ENCODE data around the gene THOP1.

Gene THOP1

DNA sequence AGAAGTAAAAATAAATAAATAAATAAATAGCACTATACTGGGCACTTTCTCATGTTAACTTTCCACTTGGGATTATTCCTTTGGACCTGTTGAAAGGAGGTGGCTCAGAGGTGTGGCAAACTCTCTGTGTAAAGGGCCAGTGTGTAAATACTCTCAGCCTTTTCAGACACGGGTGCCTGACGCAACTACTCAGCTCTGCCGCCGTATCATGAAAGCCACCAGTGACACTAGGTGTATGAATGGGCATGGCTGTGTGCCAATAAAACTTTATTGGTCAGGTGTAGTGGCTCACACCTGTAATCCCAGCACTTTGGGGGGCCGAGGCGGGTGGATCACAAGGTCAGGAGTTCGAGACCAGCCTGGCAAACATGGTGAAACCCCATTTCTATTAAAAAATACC, 25.3 kb upstream of the THOP1 start:
- Histone ChIP-seq H3K27ac (no peak overlapping the region), H3K36me3 (peaks cover 87% of the 10 kb centered on the region), H3K4me3 (ENCODE audit: low read depth, low read length) (no peak overlapping the region), H3K9me3 (ENCODE audit: severe bottlenecking) (no peaks in the 10 kb centered on the region), H3K27me3 (ENCODE audit: insufficient read depth, low read depth, severe bottlenecking) (no peaks in the 10 kb centered on the region)
- no peak for DNase-seq
- TF ChIP-seq, protein P1, sequence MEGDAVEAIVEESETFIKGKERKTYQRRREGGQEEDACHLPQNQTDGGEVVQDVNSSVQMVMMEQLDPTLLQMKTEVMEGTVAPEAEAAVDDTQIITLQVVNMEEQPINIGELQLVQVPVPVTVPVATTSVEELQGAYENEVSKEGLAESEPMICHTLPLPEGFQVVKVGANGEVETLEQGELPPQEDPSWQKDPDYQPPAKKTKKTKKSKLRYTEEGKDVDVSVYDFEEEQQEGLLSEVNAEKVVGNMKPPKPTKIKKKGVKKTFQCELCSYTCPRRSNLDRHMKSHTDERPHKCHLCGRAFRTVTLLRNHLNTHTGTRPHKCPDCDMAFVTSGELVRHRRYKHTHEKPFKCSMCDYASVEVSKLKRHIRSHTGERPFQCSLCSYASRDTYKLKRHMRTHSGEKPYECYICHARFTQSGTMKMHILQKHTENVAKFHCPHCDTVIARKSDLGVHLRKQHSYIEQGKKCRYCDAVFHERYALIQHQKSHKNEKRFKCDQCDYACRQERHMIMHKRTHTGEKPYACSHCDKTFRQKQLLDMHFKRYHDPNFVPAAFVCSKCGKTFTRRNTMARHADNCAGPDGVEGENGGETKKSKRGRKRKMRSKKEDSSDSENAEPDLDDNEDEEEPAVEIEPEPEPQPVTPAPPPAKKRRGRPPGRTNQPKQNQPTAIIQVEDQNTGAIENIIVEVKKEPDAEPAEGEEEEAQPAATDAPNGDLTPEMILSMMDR (IDR thresholded peaks at IDR 0.05; ENCODE audit: low read depth, low read length): no peak

- no peak overlapping the region for H3K27ac ChIP-seq
- peaks cover 88% of the 10 kb centered on the region for H3K36me3 ChIP-seq
- no peaks in the 10 kb centered on the region for H3K27me3 ChIP-seq (ENCODE audit: insufficient read depth, low read depth, severe bottlenecking)
- no peak overlapping the region for H3K4me3 ChIP-seq (ENCODE audit: low read depth, low read length)
- H3K9me3 ChIP-seq (ENCODE audit: severe bottlenecking): no peaks in the 10 kb centered on the region
- TF ChIP-seq, protein P1 (IDR thresholded peaks at IDR 0.05; ENCODE audit: low read depth, low read length): no peak
- no peak for DNase-seq
Measured at GRCh38 chr19:2761309-2761677, 24.0 kb upstream of the THOP1 start.

- H3K36me3 ChIP-seq: peaks cover 88% of the 10 kb centered on the region
- DNase-seq: no peak
- no peaks in the 10 kb centered on the region for H3K9me3 ChIP-seq (ENCODE audit: severe bottlenecking)
- no peak overlapping the region for H3K27ac ChIP-seq
- H3K27me3 ChIP-seq (ENCODE audit: insufficient read depth, low read depth, severe bottlenecking): no peaks in the 10 kb centered on the region
- H3K4me3 ChIP-seq (ENCODE audit: low read depth, low read length): no peak overlapping the region
- TF ChIP-seq, protein P1 (IDR thresholded peaks at IDR 0.05; ENCODE audit: low read depth, low read length): no peak
Measured at GRCh38 chr19:2761876-2762782, 23.2 kb upstream of the THOP1 start.

- TF ChIP-seq, protein P1 (IDR thresholded peaks at IDR 0.05; ENCODE audit: low read depth, low read length): no peak
- DNase-seq: no peak
- peaks cover 90% of the 10 kb centered on the region for H3K36me3 ChIP-seq
Measured at GRCh38 chr19:2762783-2763496, 22.4 kb upstream of the THOP1 start.

GRCh38 chr19:2763687-2764086, 21.6 kb upstream of the THOP1 start:
- no peak for DNase-seq
- Histone ChIP-seq H3K9me3 (ENCODE audit: severe bottlenecking) (no peaks in the 10 kb centered on the region), H3K27ac (no peak overlapping the region), H3K36me3 (peaks cover 93% of the 10 kb centered on the region), H3K27me3 (ENCODE audit: insufficient read depth, low read depth, severe bottlenecking) (no peaks in the 10 kb centered on the region), H3K4me3 (ENCODE audit: low read depth, low read length) (no peak overlapping the region)
- TF ChIP-seq, protein P1 (IDR thresholded peaks at IDR 0.05; ENCODE audit: low read depth, low read length): no peak

More at GRCh38 chr19:2762783-2763496, 22.4 kb upstream of the THOP1 start:
- Histone ChIP-seq H3K27me3 (ENCODE audit: insufficient read depth, low read depth, severe bottlenecking) (no peaks in the 10 kb centered on the region), H3K27ac (no peak overlapping the region), H3K9me3 (ENCODE audit: severe bottlenecking) (no peaks in the 10 kb centered on the region), H3K4me3 (ENCODE audit: low read depth, low read length) (no peak overlapping the region)
